Measurements from ENCODE around the gene CCN6.
"Not testable (repeated sequence)": the region's sequence is repeated elsewhere in the genome, so short reads cannot be mapped to it uniquely, and the experiment has no call there.

The CCN6 gene

GRCh38 chr6:112054555-112055190 is 769 bp downstream of the CCN6 start:
- DNase-seq: no peak

GRCh38 chr6:112058243-112059032 is 4.5 kb downstream of the CCN6 start:
- no peak for DNase-seq

- no peak for DNase-seq
Measured at GRCh38 chr6:112061605-112062004, 7.7 kb downstream of the CCN6 start.

GRCh38 chr6:112062966-112063365 is 9.1 kb downstream of the CCN6 start:
- DNase-seq: no peak

DNA sequence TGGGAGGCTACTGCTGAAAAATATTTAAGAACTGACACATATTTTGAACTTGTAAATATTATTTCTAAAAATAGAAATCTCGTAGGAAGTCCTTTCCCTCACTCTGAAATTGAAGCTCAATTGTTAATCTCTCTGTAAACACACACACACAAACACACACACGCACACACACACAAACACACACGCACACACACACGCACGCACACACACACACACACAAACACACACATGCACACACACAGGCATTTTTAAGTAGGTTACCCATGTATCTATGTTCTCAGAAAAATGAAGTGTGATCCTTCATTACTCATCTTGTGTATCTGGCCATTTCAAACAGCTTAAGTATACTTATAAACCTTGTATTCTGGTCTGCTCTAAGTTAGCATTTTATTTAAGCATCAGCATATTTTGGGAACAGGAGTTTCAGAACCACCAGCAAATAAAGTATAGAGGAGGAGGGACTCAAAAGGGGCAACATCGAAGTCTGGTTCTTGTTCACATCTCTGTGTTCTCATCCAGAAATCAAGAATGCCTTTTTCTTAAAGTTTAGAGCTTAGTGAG is 11.6 kb downstream of the CCN6 start:
- DNase-seq: no peak

DNA sequence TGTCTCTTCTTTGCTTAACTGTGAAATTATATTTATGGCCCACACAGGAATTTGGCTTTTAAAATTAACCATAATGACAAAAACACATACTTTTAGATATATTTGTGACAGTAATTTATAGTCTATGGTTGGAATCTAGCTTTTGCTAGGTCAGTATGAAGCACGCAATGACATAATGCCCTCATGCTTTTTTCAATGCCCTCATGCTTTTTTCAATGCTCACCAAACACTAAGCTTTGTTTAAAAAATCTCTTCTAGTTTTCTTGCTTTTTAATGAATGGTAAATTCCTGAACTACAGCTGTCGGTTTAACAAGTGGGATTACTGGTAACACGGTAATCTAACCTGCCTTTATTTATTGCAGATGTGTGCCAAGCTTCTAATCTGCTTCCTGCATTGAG is 12.7 kb downstream of the CCN6 start:
- DNase-seq: no peak

GRCh38 chr6:112081569-112081968 is 27.7 kb downstream of the CCN6 start:
- DNase-seq: no peak

GRCh38 chr6:112085286-112086065 is 31.6 kb downstream of the CCN6 start:
- DNase-seq: no peak

DNA sequence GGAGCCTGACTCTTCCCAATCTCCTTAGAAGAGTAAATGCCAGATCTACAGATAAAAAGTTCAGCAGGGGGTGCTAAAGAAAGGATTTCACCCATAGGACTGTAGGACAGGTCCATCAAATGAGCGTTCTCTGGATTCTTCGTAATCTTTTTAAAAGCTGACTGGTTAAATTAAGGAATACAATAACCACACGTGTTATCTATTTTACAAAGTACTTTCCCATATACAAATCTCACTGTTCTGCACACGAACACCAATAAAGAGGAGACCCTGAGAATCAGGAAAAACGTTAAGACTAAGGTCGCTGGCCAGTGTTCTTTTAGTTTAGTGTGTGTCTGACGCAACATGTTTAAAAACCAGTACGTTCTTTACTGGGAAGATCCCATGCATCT is 32.8 kb downstream of the CCN6 start:
- peak; percentile 21 for DNase-seq

GRCh38 chr6:112087136-112087911 is 33.4 kb downstream of the CCN6 start, which contains the start of the genes FAM229B and TUBE1:
TSS of gene FAM229B (plus strand) at chr6:112087591. CDS start at chr6:112099284, 11,693 bp downstream.
TSS of gene TUBE1 (minus strand) at chr6:112087482. CDS start at chr6:112087434, 48 bp downstream.
- DNase-seq: peak; percentile 94

- DNase-seq: no peak
Measured at GRCh38 chr6:112087916-112088315, 34.0 kb downstream of the CCN6 start.

DNA sequence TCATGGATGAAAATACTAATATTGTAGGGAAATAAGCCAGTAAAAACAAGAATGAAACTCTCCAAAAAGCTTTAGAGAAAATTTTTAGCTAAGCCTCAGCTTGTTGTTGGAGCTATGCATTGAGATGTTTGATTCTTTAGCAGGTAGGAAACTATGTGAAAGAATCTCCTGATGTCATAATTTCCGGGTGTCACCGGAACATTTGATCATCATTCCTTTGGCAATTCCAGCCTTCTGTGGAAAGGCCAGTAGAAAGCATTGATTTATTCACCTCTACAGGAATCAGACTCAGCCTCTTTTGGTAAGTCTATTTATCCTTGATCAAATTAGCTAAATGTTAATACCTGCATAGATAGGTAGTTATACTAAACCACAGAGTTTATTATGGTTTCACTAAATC is 43.0 kb downstream of the CCN6 start:
- no peak for DNase-seq

DNA sequence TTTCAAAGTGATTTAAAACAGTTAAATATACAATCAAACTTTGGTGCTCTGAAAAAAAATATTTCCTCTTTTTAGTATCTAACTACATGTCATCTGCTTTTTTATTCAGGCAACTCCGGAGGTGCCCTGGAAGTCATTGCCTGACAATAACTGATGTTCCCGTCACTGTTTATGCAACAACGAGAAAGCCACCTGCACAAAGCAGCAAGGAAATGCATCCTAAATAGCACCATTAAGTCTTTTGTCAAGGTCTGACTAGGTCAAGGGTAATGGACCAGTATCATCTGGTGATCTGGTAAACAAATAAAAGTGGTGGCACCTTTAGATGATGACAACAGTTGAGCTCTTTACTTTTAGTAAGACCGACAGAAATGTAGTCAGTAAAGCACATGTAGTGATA is 46.7 kb downstream of the CCN6 start:
- DNase-seq: no peak

- not testable (repeated sequence) for DNase-seq
Measured at GRCh38 chr6:112106026-112106425, 52.1 kb downstream of the CCN6 start.

GRCh38 chr6:112106562-112106961 is 52.7 kb downstream of the CCN6 start:
- no peak for DNase-seq

- no peak for DNase-seq
Measured at GRCh38 chr6:112109262-112109661, 55.4 kb downstream of the CCN6 start.

GRCh38 chr6:112113431-112113830 is 59.5 kb downstream of the CCN6 start:
- no peak for DNase-seq

DNA sequence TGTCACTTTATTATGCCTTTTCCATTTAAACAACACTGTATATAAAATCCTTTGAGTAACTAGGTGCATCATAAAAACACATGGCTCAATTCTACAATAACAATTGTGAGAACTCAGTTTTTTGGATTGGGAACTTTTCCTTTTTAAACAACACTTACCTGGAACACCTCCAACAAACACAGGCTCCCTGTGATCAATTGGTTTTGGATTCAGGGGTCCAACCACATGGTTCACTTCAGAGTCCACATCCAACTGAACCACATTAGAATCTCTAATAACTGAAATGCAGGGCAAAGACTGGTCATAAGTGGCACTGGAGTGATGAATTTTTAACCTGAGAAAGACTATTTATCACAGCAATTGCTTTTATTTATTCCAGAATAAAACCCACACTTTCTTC is 60.0 kb downstream of the CCN6 start:
- DNase-seq: no peak

DNA sequence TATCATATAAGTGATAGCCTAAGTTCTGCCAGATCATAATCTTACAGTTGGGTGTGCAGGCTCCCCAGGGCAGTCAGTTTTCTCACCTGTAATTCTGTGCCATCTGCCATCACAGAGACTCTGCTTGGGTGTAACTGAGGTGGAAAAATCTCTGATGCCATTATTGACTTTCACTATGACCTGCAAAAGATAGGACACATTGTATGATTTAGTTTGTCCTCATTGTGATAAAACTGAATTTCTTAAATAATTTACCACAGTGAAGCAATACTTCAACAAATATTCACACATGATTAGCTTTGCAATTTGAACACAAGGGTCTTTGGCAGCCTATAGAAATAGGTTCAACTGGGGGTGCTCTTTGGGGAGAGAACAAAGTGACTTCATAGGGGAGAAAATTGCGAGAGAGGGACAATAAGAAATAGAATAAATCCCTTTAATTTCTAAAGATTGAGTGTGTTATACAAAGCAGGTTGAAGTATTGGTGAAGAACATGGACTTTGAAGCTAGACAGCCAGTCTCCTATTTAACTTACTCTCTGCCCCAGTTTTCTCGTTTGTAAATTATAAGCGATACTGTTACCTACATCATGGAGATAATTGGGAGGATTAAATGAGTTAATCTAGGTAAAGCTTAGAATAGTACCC is 60.8 kb downstream of the CCN6 start:
- DNase-seq: no peak

- DNase-seq: no peak
Measured at GRCh38 chr6:112116221-112116620, 62.3 kb downstream of the CCN6 start.

DNA sequence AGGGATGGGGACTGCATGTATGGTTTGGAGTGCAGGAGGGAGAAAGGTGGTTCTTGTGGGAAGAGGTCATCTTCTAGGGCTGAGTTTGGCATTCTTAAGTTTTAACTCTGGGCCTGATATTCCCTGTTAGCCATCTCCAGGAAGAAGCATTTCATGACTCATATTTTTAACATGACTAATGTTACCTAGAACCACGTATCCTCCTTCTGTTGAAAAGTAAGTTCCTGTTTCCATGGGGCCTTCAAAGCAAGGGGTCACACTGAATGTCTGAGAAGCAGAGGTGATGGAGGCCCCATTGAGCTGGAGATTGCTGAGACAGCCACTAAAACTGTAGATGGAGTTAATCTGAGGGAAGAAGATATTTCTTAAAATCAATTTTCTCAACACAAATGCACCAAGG is 63.6 kb downstream of the CCN6 start:
- DNase-seq: no peak

- DNase-seq: no peak
Measured at GRCh38 chr6:112118034-112118433, 64.1 kb downstream of the CCN6 start.

All from CD4-positive, alpha-beta T cell treated with Interleukin-10 for 1 hour (primary cell).